GM12878 (cell line): ENCODE measurements around the gene PRICKLE3. TPM values are rescaled to one million over a fixed set of nuclear protein-coding genes. Genes with fewer than 3 reads are reported as not detected.

Experiments used
- EP300 ChIP-seq, 2 experiments: fragments of 150-350 bp in 1 of 2; IDR thresholded peaks; 2 replicates each; pipeline ENCODE4 v1.6.1; 2011 to 2012; ENCODE audit warnings: low read depth in 2 of 2, low read length in 2 of 2, borderline replicate concordance in 1 of 2, improper control_type of control experiment in 1 of 2, inconsistent platforms in 1 of 2; ENCODE audit not compliant: control insufficient read depth in 1 of 2
- ESRRA ChIP-seq: IDR thresholded peaks from 2 replicates; pipeline ENCODE4 v1.6.1; 2012; ENCODE audit warnings: mild to moderate bottlenecking, low read length, improper control_type of control experiment
- JUNB ChIP-seq: IDR thresholded peaks from 2 replicates; pipeline ENCODE4 v1.6.1; 2016; ENCODE audit warnings: antibody characterized with exemption, mild to moderate bottlenecking
- SP1 ChIP-seq: IDR thresholded peaks from one replicate; pipeline ENCODE4 v1.6.1; 2011; ENCODE audit warnings: low read depth, low read length
- TBL1XR1 ChIP-seq: IDR thresholded peaks from 2 replicates; pipeline ENCODE4 v1.6.1; 2012; ENCODE audit warnings: low read depth, low read length, improper control_type of control experiment
- ZNF384 ChIP-seq: IDR thresholded peaks from 2 replicates; pipeline ENCODE4 v1.6.1; 2012; ENCODE audit warnings: low read depth, mild to moderate bottlenecking, low read length, improper control_type of control experiment, borderline replicate concordance
- polyA plus RNA-seq, 11 experiments: library from polyadenylated mRNA; depleted of rRNA in 4 of 11; unstranded in 6 of 11; stranded (reverse) in 5 of 11; fragments of >200 nt; fragmentation: Nextera tagmentation in 4 of 11; fragmentation: Illumina TruSeq in 1 of 11; extraction: Ambion mirVana in 4 of 11; extraction: Trizol in 1 of 11; gene quantifications; 1 replicate in 1 of 11; 2 replicates in 10 of 11; pipeline versions ENCODE4 v1.2.1 to v1.2.3, GENCODE V29; 2011 to 2016; ENCODE audit warnings: inconsistent platforms in 2 of 11, missing spikeins in 2 of 11, low read depth in 1 of 11
- total RNA-seq, 4 experiments: library from RNA; depleted of rRNA in 3 of 4; stranded (reverse); fragments of >200 nt in 3 of 4; fragmentation: Illumina TruSeq in 1 of 4; extraction: Trizol in 1 of 4; gene quantifications; 2 replicates each; pipeline versions ENCODE4 v1.2.1 to v1.2.3, GENCODE V29; 2013 to 2021
- TF ChIP-seq, protein P1 (sequence below): fragments of 450-650 bp; IDR thresholded peaks from 2 replicates; pipeline ENCODE4 v1.6.1; 2016; ENCODE audit warnings: mild to moderate bottlenecking
- TF ChIP-seq, protein P2 (sequence below): IDR thresholded peaks from 2 replicates; pipeline ENCODE4 v1.6.1; 2012; ENCODE audit warnings: mild to moderate bottlenecking, low read depth, low read length

The PRICKLE3 gene
- total and polyA plus RNA-seq, 10 of the 15 experiments (the other 5 are each of a cell fraction or from before 2014, with no cell fraction given): 0.69 to 17.4 (median 7.6) TPM

DNA sequence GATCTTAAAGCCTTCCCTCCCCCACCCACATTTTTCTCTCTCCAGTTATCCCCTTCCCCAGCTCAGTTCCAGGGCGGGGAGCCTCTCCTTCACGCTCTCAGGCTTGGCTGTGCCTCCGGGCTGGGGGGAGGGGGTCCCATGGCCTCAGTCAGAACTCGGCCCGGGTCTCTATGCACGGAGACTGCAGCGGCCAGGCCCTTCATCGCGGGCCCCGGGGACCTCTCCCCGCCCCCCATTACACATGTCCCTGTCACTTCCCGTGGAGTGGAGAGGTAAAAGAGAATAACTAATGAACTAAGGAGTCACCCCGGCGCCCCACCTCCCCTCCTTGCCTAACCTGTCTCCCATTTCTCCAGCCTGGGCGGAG is 838 bp upstream of the PRICKLE3 start (continued):
- TF ChIP-seq EP300 (IDR thresholded peaks at IDR 0.05; ENCODE audit: borderline replicate concordance in 1 of 2, control insufficient read depth in 1 of 2, low read depth in 2 of 2, low read length in 2 of 2) (no peak), ZNF384 (no peak), TBL1XR1 (no peak), SP1 (no peak), JUNB (no peak), ESRRA (no peak)
- TF ChIP-seq, protein P1, sequence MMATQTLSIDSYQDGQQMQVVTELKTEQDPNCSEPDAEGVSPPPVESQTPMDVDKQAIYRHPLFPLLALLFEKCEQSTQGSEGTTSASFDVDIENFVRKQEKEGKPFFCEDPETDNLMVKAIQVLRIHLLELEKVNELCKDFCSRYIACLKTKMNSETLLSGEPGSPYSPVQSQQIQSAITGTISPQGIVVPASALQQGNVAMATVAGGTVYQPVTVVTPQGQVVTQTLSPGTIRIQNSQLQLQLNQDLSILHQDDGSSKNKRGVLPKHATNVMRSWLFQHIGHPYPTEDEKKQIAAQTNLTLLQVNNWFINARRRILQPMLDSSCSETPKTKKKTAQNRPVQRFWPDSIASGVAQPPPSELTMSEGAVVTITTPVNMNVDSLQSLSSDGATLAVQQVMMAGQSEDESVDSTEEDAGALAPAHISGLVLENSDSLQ: no peak
- TF ChIP-seq, protein P2, sequence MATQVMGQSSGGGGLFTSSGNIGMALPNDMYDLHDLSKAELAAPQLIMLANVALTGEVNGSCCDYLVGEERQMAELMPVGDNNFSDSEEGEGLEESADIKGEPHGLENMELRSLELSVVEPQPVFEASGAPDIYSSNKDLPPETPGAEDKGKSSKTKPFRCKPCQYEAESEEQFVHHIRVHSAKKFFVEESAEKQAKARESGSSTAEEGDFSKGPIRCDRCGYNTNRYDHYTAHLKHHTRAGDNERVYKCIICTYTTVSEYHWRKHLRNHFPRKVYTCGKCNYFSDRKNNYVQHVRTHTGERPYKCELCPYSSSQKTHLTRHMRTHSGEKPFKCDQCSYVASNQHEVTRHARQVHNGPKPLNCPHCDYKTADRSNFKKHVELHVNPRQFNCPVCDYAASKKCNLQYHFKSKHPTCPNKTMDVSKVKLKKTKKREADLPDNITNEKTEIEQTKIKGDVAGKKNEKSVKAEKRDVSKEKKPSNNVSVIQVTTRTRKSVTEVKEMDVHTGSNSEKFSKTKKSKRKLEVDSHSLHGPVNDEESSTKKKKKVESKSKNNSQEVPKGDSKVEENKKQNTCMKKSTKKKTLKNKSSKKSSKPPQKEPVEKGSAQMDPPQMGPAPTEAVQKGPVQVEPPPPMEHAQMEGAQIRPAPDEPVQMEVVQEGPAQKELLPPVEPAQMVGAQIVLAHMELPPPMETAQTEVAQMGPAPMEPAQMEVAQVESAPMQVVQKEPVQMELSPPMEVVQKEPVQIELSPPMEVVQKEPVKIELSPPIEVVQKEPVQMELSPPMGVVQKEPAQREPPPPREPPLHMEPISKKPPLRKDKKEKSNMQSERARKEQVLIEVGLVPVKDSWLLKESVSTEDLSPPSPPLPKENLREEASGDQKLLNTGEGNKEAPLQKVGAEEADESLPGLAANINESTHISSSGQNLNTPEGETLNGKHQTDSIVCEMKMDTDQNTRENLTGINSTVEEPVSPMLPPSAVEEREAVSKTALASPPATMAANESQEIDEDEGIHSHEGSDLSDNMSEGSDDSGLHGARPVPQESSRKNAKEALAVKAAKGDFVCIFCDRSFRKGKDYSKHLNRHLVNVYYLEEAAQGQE: no peak
